AG08395 (cell line): Measurements from ENCODE around the gene TRIM48.
"Not testable (repeated sequence)": the region's sequence is repeated elsewhere in the genome, so short reads cannot be mapped to it uniquely, and the experiment has no call there.

Experiments
- DNase-seq: peaks from one replicate; pipeline ENCODE4 v3.0.0; 2012; ENCODE audit warnings: mixed read lengths, low spot score

Gene TRIM48

DNA sequence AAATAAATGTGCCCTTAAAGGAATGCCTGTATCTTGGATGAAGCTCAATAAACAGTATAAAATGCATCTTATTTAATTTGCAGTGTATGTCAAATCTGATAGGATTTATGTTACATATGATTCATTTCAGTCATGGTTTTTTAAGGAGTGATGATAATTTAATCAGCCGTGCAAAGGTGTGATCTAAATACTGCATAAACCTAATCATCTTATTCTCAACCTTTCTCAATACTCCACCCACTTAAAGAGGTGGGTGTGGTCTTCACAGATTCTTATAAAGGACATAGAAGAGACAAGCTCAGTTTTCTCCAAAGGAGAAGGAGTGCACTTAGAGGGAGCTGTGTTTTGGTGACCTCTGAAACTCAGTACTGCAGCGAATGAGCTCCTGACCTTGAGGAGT, at the start of gene TRIM48:
TSS of gene TRIM48 (plus strand) at position 301 of the 400 bp plus-strand sequence. CDS start 113 bp downstream, outside the sequence.
- DNase-seq, result not testable (repeated sequence)

- DNase-seq, result not testable (repeated sequence)
Measured at GRCh38 chr11:55238316-55238715, 23.6 kb upstream of the TRIM48 start.

DNA sequence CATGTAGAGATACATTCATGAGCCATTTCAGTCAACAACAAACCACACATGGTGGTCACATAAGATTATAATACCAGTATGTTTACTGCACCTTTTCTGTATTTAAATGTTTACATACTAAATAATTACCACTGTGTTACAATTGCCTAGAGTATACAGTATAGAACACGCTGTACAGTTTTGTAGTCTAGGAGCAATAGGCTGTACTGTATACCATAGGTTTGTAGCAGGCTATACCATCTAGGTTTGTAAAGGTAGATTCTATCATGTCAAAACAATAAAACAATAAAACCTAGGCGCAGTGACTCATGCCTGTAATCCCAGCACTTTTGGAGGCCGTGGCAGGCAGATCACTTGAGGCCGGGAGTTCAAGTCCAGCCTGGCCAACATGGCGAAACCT, 1.1 kb downstream of the TRIM48 start:
- DNase-seq, result no peak
